GM18873 (cell line): ENCODE results near the gene AMER2.
A peak's percentile ranks its signal among the peaks of the same experiment; 100 is the strongest.

ENCODE experiments used
- ATAC-seq: cut with Tn5 transposase; IDR thresholded peaks from one replicate; pipeline ENCODE4 v1.9.1; 2021; ENCODE audit warnings: mild to moderate bottlenecking, moderate library complexity, moderate number of reproducible peaks; ENCODE audit not compliant: unreplicated experiment, low FRiP score

The AMER2 gene

GRCh38 chr13:25186187-25186586 lies 14.1 kb upstream of the AMER2 start:
- ATAC-seq: no peak

- peak; percentile 10 for ATAC-seq
Observed at GRCh38 chr13:25181597-25181996, 9.5 kb upstream of the AMER2 start.

- peak; percentile 70 for ATAC-seq
Observed at GRCh38 chr13:25180775-25181537, 8.9 kb upstream of the AMER2 start.

GRCh38 chr13:25179832-25180774 lies 8.0 kb upstream of the AMER2 start:
- ATAC-seq: peak; percentile 1

- ATAC-seq: no peak
Observed at GRCh38 chr13:25179011-25179410, 6.9 kb upstream of the AMER2 start.

- no peak for ATAC-seq
Observed at GRCh38 chr13:25178070-25178469, 6.0 kb upstream of the AMER2 start.

GRCh38 chr13:25177636-25178035 lies 5.5 kb upstream of the AMER2 start:
- ATAC-seq: no peak

- ATAC-seq: no peak
Observed at GRCh38 chr13:25177012-25177411, 4.9 kb upstream of the AMER2 start.

GRCh38 chr13:25175431-25175830 lies 3.3 kb upstream of the AMER2 start:
- no peak for ATAC-seq

- ATAC-seq: no peak
Observed at GRCh38 chr13:25175026-25175425, 2.9 kb upstream of the AMER2 start.

- no peak for ATAC-seq
Observed at GRCh38 chr13:25174304-25174703, 2.2 kb upstream of the AMER2 start.

GRCh38 chr13:25172303-25172630 lies 179 bp upstream of the AMER2 start:
- ATAC-seq: no peak

GRCh38 chr13:25171170-25171516 lies 945 bp downstream of the AMER2 start:
- no peak for ATAC-seq

- no peak for ATAC-seq
Observed at GRCh38 chr13:25170554-25171111, 1.5 kb downstream of the AMER2 start.

GRCh38 chr13:25169951-25170553 lies 2.0 kb downstream of the AMER2 start:
- ATAC-seq: no peak

- no peak for ATAC-seq
Observed at GRCh38 chr13:25169356-25169755, 2.7 kb downstream of the AMER2 start.

GRCh38 chr13:25168790-25169189 lies 3.3 kb downstream of the AMER2 start:
- ATAC-seq: no peak

GRCh38 chr13:25167382-25168174 lies 4.5 kb downstream of the AMER2 start:
- no peak for ATAC-seq

GRCh38 chr13:25166306-25166705 lies 5.8 kb downstream of the AMER2 start:
- no peak for ATAC-seq

- no peak for ATAC-seq
Observed at GRCh38 chr13:25165663-25166062, 6.4 kb downstream of the AMER2 start.
